ENCODE results near the gene SSTR4.
"Not testable (repeated sequence)": the region's sequence is repeated elsewhere in the genome, so short reads cannot be mapped to it uniquely, and the experiment has no call there.

The SSTR4 gene, protein sequence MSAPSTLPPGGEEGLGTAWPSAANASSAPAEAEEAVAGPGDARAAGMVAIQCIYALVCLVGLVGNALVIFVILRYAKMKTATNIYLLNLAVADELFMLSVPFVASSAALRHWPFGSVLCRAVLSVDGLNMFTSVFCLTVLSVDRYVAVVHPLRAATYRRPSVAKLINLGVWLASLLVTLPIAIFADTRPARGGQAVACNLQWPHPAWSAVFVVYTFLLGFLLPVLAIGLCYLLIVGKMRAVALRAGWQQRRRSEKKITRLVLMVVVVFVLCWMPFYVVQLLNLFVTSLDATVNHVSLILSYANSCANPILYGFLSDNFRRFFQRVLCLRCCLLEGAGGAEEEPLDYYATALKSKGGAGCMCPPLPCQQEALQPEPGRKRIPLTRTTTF

DNA sequence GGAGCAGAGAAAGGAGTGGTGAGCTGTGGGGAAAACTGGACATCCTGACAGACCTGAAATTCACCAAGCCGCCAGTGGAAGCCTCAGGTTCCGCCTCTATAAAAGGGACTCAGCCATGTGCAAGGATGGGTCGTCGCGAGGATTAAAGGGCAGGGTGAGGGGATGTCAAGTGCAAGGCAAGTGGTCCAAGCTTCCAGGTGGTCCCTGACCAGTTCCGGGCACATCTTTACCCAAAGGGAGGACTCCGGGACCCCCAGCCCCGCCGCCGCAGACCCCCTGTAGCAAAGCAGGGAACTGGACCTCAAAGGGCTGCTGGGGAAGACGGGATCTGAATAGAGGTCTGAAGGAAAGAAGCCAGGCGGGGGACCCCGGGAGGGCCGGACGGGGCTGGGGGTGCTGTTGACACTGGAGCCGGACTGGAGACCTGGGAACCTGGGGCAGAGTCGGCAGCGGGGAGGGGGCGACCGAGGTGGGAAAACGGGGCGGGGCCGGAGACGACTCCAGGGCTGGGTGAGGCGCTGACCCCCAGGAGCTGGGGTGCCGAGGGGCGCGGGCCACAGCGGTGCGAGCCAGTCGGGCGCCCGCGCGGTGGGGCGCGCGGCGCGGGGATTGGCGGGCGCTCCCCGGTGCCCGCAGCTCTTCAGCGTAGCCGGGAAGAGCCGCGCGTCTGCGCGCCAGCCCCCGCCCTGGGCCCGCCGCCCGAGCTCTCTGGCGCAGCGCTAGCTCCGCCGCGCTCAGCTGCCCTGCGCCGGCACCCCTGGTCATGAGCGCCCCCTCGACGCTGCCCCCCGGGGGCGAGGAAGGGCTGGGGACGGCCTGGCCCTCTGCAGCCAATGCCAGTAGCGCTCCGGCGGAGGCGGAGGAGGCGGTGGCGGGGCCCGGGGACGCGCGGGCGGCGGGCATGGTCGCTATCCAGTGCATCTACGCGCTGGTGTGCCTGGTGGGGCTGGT, at the start of gene SSTR4:
TSS of gene SSTR4 (plus strand) at position 592 of the 951 bp plus-strand sequence. CDS start at position 764, 172 bp downstream.
- no peak for DNase-seq

DNA sequence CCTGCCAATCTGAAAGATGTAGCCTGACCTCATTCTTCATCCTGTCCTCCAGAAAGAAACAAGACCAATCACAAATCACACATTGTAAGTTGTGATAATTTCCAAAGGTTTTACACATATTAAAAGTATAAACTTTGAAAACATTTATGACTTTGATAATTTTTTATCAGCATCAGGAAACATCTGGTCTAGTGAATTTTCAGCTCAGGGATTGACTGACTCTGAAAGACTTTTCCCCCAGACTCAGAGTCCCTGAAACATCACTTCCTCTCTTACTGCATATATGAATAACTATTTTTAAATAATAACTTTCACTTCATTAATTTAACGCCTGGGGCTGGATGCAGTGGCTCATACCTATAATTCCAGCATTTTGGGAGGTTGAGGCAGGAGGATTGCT, 48.5 kb upstream of the SSTR4 start:
- DNase-seq, result no peak

DNA sequence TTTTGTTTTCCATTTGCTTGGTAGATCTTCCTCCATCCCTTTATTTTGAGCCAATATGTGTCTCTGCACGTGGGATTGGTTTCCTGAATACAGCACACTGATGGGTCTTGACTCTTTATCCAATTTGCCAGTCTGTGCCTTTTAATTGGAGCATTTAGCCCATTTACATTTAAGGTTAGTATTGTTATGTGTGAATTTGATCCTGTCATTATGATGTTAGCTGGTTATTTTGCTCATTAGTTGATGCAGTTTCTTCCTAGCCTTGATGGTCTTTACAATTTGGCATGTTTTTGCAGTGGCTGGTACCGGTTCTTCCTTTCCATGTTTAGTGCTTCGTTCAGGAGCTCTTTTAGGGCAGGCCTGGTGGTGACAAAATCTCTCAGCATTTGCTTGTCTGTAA, 43.7 kb upstream of the SSTR4 start:
- DNase-seq, result not testable (repeated sequence)

DNA sequence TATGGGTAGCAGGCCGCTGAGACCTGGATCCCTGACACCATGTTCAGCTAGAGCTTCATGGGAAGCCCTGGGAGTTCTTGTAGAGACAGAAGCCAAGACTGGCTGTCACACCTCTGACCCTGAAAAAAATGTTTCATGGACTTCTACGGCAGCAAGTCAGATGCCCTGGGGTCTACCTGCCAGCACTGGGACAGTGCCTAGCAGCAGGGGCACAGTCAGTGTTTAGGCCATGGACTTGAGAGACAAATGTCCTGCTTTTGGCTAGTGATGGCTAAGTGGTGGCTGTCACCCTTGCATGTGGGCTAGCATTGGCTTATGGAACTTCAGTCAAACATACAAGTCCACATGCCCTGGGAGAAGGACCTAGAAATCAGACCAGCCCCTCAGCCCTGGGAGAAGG, 41.3 kb upstream of the SSTR4 start:
- no peak for DNase-seq

DNA sequence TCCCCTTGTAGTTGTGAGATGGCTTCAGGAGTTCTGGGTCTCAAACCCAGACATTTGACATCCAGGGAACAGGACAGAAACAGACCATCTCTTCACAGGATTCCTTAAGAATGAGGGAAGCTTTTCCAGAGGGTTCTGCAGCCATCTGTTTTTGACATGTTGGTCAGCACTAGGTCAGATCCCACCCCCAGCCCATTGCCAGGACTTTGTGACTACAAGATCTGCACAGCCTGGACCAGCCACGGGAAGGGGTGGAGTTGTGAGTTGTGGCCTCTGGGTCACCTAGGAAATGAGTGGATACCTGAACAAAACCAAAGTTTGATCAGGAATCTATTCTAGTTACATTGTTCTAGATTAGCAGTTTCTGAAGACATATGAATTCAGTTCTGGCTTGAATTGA, 39.2 kb upstream of the SSTR4 start:
- DNase-seq, result no peak

DNA sequence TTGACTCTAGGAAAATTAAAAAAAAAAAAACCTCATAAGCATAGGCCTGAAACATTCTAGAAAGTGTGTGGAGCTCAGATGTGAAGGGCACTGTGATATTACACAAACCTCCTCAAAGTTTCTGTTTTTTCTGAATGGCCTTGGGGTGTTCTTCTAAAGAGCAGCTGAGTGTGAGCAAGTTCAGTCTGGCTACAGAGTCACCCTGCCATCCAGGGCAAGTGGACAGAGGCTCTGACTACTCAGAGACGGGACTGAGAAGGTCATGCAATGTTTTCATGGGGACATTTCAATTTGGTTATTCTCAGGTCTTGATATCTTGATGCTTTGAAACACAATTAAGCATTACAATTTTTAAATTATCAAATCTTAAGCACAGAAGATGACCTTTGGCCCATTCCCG, 36.6 kb upstream of the SSTR4 start:
- DNase-seq, result no peak

DNA sequence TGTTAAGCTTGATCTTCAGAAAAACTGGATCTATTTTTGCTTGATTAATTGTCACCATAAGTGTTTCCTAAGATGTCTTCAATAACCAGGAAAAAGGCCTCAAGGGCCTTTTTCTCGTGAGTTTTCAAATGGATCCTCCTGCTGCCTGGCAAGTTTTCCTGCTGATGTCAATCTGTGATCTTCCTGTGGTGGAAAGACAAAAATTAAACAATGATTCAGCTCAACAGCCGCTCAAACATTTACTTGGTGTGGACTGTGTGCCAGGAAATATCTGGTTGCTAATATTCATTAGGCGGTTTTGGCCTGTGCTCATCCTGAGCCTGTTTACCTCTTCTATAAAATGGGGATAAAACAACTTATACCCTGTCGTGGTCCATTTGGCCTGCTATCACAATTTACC, 35.4 kb upstream of the SSTR4 start:
- no peak for DNase-seq

DNA sequence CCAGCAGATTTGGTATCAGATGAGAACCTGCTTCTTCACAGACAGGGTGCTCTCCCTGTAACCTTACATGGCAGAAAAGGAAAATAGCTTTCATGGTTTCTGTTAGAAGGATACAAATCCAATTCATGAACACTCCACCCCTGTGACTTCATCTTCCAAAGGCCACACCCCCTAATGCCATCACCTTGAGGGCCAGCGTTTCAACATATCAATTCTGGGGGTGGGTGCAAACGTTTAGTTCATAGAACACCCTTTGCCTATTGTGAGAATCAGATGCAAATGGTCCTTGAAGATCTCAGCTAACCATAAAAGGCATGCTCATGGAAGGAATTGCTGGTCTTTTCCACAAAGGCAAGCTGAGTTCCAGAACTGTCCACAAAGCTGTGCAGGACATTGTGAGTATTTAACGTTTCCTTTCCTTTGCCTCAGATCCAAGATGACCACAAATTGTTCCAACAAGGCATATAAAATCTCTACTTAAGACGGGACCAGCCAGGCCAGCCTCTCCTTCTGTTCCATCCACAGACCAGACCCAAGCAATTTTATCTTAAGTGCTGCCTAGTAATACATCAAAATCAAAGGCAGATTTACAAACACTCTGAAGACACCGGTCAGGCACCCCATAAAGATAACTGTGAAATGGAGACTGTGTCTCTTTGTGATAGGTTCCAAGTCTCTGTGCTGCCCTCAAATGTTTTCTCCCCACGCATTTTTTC, 34.7 kb upstream of the SSTR4 start:
- no peak for DNase-seq

DNA sequence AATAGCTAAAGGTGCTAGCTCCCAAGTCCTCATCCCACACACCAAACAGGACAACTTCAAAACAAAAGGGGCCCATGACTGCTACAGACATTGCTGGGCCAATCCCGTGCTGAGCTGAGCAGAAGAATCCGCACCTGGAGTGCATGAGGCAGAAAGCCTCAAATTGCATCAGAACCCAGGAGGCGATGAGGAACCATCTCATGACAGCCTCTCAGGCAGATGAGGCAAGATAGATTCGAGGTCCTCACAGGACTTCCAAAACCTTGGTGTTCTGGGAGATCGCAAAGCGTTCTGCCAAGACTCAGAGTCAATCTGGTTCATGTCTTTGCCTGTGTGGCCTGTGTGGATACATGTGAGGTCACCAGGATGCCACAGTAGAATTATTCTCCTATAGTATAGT, 32.8 kb upstream of the SSTR4 start:
- DNase-seq, result no peak

DNA sequence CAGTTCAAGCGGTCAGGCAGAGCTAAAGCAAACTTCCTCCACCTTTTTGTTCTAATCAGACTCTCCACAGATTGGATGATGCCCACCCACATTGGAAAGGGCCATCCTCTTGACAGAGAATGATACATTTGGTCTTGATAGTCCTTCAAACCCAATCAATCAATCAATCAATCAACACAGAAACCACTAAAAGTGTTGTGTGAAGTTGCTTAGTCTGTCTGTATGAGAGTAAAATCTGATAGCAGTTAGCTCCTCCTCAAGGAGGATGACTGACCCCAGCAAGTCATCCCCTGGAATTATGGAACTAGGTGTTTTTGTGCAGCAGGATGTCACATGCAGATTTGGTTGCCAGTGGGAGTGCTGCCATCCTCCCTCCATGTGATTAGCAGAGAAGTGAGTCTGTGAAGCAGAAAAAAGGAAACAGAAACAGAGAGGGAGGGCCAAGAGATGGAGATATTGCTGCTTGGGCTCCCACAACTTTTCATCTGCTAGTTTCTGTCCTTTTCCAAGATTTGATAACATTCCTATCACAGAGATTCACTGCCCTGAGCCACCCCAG, 32.0 kb upstream of the SSTR4 start:
- DNase-seq, result no peak

DNA sequence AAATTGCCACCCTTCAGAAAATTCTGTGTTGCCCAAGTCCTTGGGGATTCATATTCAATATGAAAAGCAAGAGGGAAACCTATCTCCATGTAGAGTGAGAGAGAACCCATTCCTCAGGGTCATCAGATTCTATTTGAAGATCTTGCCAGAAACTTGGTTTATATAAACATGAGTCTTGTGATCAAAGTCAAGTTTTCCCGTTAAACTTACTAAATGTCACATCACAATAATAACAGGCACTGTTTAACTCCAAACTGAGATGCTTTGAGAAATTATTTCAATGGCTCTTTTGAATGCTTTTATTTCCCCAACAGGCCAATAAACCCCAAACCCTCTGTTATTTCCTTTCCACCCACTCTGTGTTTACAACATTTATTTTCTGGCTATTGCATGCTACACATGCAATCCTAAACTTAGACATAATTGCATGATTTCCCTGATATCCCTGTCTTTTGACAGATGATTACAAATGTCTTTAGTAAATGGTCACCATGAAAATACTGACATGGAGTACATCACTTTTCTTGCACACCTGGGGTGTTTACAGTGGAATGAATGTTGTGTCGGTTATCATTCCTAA, 31.1 kb upstream of the SSTR4 start:
- DNase-seq, result no peak

DNA sequence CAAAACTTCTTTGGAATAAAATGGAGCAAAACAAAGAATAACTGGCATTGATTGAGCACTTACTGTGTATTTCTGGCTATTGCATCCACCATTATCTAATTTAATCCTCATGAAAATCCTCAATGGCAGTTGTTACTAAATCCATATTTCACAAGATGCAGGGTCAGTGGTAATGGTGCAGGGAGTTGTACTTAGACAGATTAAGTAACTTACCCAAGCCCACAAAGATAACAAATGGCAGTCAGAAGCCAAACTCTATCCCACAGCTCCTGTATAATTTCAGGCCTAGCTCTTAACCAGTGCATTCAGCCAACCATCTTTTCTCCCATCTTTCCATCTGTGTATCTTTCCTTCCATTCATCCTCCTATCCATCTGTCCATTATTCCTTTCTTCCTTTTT, 29.3 kb upstream of the SSTR4 start:
- DNase-seq, result no peak

DNA sequence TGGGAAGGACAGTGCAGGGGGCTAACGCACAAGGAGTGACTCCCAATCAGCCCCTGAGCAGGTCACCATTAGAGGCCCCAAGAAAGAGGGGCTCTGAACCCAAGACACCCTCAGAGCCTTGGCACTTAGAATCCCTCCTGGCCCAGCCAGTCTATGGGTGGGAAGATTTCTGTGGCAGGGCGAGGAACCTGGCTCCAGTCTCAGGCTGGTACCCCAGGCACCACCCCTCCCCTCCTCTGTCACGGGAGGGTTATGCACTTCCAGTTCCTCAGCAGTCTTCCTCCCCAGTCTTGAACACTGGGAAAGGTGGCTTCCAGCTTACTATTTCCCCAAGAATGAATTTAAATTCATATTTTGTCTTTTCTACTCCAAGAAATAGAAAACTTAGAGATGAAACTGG, 27.6 kb upstream of the SSTR4 start:
- no peak for DNase-seq

DNA sequence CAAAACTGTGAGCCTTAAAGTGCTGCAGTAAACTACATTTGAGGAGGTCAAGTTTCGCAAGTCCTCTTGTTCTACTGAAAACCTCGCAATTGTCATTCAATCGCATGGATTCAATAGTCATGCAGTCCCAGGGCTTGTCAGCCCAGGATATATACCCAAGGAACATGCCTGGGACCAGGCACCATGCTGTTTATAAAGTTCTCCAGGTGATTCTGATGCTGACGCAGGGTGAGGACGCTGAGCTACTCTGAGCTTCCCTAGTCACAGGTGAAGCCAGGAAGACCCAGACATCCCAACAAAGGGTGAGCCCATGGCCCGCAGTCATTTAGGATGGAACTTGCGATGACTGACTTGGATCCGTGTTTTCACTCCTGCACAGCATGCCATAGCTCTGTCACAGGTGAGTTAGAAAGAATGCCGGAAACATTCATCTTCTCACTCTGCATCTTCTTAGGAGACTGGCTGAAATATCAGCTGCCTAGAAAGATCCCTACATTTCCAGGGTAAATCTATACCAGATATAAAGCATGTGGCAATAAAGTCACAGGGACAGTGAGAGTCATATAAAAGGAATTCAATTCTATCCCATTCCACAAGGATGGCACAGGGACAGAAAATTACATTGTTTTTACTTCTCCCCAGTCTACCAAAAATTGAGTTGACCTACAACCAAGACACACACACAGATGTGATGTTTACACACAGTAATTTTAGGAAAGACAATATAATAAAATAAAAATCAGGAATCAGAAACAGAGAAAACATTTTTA, 27.0 kb upstream of the SSTR4 start:
- no peak for DNase-seq

DNA sequence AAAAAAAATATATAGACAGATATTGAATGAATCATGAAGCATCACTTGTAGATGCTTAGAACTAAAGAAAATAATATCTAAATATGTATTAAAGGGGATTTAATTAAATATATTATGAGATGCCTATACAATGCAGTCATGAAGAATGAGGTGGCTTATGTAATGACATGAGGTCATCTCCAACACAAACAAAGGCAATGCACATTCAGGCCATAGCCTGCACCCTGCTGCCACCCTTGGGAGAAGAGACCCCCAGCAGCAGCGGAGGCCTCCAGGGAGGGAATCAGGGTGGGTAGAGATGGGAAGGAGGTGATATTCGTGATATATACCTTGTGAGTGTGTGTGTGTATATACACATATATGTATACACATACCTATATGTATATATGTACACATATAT, 26.4 kb upstream of the SSTR4 start:
- DNase-seq, result no peak

DNA sequence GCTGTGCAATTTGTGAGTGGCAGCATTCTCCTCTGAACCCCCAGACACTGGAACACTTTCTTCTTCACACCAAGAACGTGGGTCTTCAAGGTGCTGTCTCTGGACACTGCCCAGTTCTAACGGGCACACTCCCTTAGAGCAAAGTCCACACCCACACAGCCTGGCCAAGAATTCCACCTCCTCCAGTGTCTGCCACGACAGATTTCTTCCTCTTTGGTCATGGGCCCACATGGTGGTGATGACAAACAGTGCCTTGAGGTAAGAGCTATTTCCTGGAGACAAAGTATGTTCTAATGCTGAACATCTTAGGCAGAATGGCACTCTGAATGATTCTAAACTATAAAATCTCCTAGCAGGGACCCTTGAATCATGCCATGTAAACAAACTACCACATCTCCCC, 25.5 kb upstream of the SSTR4 start:
- DNase-seq, result no peak

DNA sequence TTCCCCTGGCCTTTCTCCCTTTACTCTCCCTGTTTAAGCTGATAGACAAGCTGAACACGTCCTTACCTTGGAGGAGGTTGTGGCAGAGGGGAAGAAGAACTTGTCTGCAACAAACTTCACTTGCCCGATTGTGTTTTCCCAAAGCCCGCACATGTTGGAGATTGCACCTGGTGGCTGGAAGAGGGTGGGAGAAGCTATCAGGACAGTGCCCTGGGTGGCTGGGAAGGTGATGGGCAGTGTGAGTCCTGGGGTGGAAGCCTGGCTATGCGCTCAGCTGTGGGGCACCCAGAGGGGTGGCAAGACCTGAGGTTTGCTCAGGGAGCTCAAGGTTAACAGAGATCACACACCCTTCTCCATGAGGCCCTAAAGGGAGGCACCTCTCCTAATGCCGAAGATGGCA, 25.0 kb upstream of the SSTR4 start:
- DNase-seq, result no peak

DNA sequence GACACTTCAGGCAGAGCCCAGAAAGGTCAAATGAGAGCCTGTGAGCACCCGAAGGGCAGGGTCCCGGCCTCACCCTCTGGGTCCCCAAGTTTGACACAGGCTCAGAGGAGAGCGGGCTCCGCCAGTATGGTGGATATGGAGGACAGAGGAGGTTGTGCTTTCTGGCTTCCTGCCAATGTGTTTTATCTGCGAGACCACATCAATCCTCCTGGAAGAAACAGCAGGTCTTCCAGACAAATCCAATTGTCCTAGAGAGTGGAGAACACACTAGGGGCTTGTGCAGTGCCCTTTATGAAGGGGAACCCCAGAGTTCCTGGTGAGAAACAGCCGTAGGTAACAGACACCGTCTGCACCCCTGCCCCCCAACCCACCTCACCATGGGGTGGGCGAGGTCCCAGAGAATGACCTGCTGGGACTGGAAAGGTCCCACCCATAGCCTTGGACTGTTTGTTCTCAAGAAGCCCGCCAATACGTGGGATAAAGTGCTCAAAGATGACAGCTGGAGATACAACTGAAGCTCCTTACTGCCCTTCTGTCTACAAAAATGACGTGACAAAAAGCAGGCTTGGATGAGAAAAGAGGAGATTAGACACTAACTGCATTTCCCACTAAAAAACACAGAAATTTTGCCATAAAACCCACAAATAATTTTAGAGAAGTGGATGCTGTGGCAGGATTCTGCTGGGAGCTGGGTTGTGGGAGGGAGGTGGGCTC, 23.9 kb upstream of the SSTR4 start:
- no peak for DNase-seq

DNA sequence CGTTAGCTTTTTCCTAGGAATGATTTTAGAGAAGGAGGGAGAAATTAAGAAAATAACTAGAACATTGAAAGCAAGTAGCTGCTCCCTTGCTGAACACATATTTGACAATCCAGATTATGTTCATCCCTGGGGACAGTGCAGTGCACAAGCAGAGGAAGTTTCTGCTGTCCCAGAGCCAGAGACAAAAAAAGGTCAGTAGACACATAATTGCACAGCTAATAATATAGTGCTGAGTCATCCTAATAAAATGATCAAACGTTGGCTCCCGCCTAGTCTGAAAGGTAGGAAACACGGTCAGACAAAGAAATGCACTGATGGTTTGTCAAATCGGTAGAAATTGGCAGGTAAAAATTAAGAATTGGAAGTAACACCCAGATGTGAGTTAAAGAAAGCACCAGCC, 21.7 kb upstream of the SSTR4 start:
- no peak for DNase-seq

DNA sequence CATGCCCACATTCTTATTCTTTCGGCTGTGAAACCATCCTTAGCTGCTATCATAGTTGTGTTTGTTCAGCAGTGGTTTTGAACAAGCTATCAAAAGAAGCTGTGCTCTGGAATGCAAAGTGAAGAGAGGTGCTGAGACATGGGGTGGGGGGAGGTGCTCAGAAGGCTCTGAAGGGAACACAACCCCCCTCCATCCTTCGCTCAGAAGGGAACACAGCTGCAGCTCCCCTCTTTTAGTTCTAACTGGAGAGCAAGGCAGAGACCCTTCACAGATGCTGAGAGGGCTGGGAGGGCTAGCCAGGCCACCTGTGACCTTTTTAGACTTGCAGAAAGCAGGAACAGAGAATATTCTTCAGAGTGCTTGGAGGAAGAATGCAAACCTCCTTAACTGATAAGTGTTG, 17.6 kb upstream of the SSTR4 start:
- no peak for DNase-seq

DNA sequence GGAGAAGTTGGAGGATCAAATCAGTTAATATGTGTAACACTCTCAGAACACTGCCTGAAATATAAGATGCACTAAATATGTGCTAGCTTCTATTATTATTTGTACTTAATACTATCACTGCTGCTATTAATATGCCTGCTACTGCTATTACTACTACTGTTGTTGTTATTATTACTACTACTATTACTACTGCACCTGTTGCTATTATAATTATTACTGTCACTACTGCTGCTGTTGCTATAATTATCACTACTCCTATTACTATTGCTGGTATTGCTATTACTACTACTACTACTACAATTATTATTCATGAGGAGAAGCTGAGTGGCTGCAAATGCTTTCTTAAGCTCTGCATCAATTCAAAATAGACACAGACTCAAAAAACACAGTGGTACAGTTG, 16.7 kb upstream of the SSTR4 start:
- DNase-seq, result no peak

Measured in activated CD4-positive, alpha-beta T cell treated with anti-CD3 and anti-CD28 coated beads for 4 hours (primary cell).